Neural cell (in vitro differentiated cells): ENCODE results near the gene ACTL9.

Experiments
- CTCF ChIP-seq: fragments of 450-650 bp; IDR thresholded peaks from 2 replicates; pipeline ENCODE4 v1.5.1; 2014; ENCODE audit warnings: antibody characterized with exemption, mild to moderate bottlenecking, moderate library complexity; ENCODE audit not compliant: poor library complexity, severe bottlenecking
- EP300 ChIP-seq: fragments of 450-650 bp; conservative IDR thresholded peaks from 2 replicates; pipeline ENCODE4 v1.6.1; 2014; ENCODE audit warnings: antibody characterized with exemption, mild to moderate bottlenecking, moderate library complexity; ENCODE audit not compliant: poor library complexity, severe bottlenecking
- EZH2 ChIP-seq: fragments of 200-600, 300-800 bp; shearing (Covaris generic), sonication (generic); IDR thresholded peaks from 2 replicates; pipeline ENCODE4 v1.6.1; 2014; ENCODE audit warnings: antibody characterized with exemption, low read length, borderline replicate concordance, mild to moderate bottlenecking; ENCODE audit not compliant: insufficient read depth, poor library complexity, severe bottlenecking
- MXI1 ChIP-seq: fragments of 450-650 bp; conservative IDR thresholded peaks from 2 replicates; pipeline ENCODE4 v1.6.1; 2014; ENCODE audit warnings: antibody characterized with exemption, mild to moderate bottlenecking; ENCODE audit not compliant: poor library complexity, severe bottlenecking
- POLR2AphosphoS5 ChIP-seq: IDR thresholded peaks from 2 replicates; pipeline ENCODE4 v1.6.1; 2012
- RAD21 ChIP-seq: fragments of 450-650 bp; conservative IDR thresholded peaks from 2 replicates; pipeline ENCODE4 v1.6.1; 2014; ENCODE audit warnings: antibody characterized with exemption, mild to moderate bottlenecking, moderate library complexity
- REST ChIP-seq: IDR thresholded peaks from 2 replicates; pipeline ENCODE4 v1.6.1; 2012; ENCODE audit warnings: borderline replicate concordance
- SMC3 ChIP-seq: fragments of 450-650 bp; conservative IDR thresholded peaks from 2 replicates; pipeline ENCODE4 v1.6.1; 2014; ENCODE audit warnings: antibody characterized with exemption, mild to moderate bottlenecking, moderate library complexity; ENCODE audit not compliant: poor library complexity
- TAF1 ChIP-seq: IDR thresholded peaks from 2 replicates; pipeline ENCODE4 v1.6.1; 2012; ENCODE audit warnings: low read depth

GRCh38 chr19:8699908-8700307 lies 1.3 kb upstream of the ACTL9 start:
- no peak for TF ChIP-seq CTCF
- TF ChIP-seq EZH2, result no peak
- TF ChIP-seq TAF1, result no peak
- no peak for TF ChIP-seq RAD21
- no peak for TF ChIP-seq POLR2AphosphoS5
- TF ChIP-seq EP300, result no peak
- no peak for TF ChIP-seq MXI1
- no peak for TF ChIP-seq REST
- TF ChIP-seq SMC3, result no peak
